HG03066 (cell line): ENCODE data around the gene POC1A.

Experiments
- ATAC-seq: cut with Tn5 transposase; IDR thresholded peaks from one replicate; pipeline ENCODE4 v1.9.1; 2021; ENCODE audit warnings: low read depth; ENCODE audit not compliant: unreplicated experiment

POC1A gene

GRCh38 chr3:52088445-52089367, 65.5 kb downstream of the POC1A start:
- no peak for ATAC-seq

- ATAC-seq, result no peak
Measured at GRCh38 chr3:52087731-52088130, 66.5 kb downstream of the POC1A start.

- ATAC-seq, result no peak
Measured at GRCh38 chr3:52086976-52087663, 67.1 kb downstream of the POC1A start.

GRCh38 chr3:52086461-52086860, 67.8 kb downstream of the POC1A start:
- ATAC-seq, result no peak

GRCh38 chr3:52085681-52086282, 68.4 kb downstream of the POC1A start:
- ATAC-seq, result no peak

GRCh38 chr3:52084954-52085680, 69.1 kb downstream of the POC1A start:
- ATAC-seq, result no peak

GRCh38 chr3:52084216-52084945, 69.8 kb downstream of the POC1A start:
- no peak for ATAC-seq

- ATAC-seq, result no peak
Measured at GRCh38 chr3:52083556-52084087, 70.6 kb downstream of the POC1A start.

DNA sequence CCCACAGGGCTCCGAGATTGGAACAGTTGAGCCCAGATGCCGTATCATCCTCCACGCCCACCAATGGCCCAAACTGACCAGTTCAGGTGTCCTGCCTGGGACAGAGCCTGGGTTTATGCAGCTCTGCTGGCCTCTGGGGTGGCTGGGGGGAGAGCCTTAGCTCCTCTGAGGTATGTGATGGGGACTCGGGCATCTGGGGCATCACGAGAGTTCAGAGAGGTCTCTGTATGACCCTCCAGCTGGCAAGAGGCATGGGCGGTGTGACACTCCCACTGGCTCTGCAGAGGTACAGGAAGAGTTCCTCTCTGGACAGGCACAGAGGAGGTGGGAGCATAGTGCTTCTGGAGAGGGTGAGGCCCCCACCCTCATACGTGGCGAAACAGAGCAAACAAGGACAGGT, 71.3 kb downstream of the POC1A start:
- ATAC-seq, result no peak

DNA sequence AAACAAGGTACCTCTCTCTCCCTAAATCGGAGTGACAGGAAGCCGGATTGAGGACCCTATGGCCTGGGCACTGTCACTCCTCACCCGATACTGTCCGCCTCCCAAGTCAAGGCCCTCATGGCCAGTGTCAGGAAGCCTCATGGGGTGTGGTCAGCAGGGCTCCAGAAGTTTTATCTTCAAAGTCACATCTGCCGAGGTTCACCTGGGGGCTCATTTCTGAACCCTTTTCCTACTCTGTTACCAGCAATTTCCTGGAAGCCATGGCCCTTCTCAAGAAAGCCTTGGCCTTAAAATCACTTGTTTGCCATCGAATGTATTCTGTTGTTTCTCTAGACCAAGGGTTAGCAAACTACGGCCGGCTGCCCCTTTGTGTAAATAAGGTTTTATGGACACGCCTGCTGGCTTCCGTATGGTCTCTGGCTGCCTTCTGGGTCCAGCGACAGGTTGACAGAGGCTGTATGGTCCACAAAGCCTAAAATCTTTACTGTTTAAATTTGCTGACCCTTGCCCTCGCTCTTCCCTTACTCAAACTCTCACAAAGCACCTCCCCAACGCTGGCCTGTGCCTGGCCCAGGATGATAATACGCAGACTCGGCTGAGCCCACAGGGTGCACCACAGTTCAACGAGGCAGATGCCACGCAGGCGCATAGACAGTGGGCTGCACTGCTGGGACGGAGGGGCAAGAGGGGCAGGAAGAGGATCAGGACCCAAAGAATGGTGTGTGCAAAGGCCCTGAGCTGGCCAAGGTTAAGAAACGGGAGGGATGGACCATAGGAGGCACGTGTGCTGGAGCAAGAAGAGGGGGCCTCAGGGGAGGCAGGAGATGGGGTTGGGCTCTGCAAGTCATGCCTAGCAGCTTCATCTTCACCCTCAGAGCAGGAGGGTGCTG, 73.1 kb downstream of the POC1A start:
- ATAC-seq, result no peak

GRCh38 chr3:52079958-52080357, 74.3 kb downstream of the POC1A start:
- no peak for ATAC-seq

- ATAC-seq, result no peak
Measured at GRCh38 chr3:52078781-52079560, 75.3 kb downstream of the POC1A start.

DNA sequence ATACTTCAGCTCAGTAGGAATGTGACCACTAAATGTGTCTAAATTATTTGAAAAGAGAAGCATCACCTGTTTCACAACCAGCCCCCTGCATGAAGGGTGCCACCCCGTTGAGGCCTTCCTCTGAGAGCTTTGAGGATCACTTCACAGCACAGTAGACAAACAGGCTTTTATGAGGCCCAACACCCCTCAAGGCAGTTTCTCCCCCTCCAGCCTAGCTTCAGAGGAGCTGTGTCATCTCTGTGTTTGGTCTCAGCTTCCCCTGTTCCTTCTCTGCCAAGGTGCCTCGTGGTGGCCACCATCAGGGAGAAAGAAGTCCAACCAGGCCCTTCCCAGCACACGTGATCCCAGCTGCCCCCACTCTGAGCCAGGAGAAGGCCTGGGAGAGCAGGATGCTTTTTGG, 76.3 kb downstream of the POC1A start:
- ATAC-seq, result no peak

GRCh38 chr3:52076896-52077780, 77.1 kb downstream of the POC1A start:
- no peak for ATAC-seq

GRCh38 chr3:52073490-52073889, 80.7 kb downstream of the POC1A start:
- ATAC-seq, result no peak

- no peak for ATAC-seq
Measured at GRCh38 chr3:52072471-52072870, 81.8 kb downstream of the POC1A start.

GRCh38 chr3:52072020-52072419, 82.2 kb downstream of the POC1A start:
- ATAC-seq, result no peak
